Ovary (tissue), 9 donors: Measurements from ENCODE around the gene KLHL2. TPM values are rescaled to one million over a fixed set of nuclear protein-coding genes. Genes with fewer than 3 reads are reported as not detected.

ENCODE experiments used
- DNase-seq, 5 donors: peaks; one replicate each; pipeline ENCODE4 v3.0.0-alpha.2; 2019 to 2020
- H3K27ac ChIP-seq, 2 donors: fragments of 200-600 bp; one replicate each; pipeline versions ENCODE4 v1.5.1 to v1.8.0; 2019 to 2022
- H3K27me3 ChIP-seq: fragments of 200-600 bp; one replicate; pipeline ENCODE4 v1.8.0; 2022
- H3K36me3 ChIP-seq: fragments of 200-600 bp; sonication (generic); one replicate; pipeline ENCODE4 v1.5.1; 2019
- H3K4me1 ChIP-seq: one replicate; pipeline ENCODE4 v1.8.1; 2013; ENCODE audit warnings: mild to moderate bottlenecking, moderate library complexity; ENCODE audit not compliant: insufficient read depth
- H3K4me3 ChIP-seq: fragments of 200-600 bp; sonication (generic); one replicate; pipeline ENCODE4 v1.5.1; 2017
- H3K9me3 ChIP-seq, 2 donors: fragments of 200-600 bp in 1 of 2; sonication (generic) in 1 of 2; one replicate each; pipeline versions ENCODE4 v1.5.1 to v1.8.1; 2013 to 2019; ENCODE audit warnings: mild to moderate bottlenecking in 1 of 2, moderate library complexity in 1 of 2
- EP300 ChIP-seq: sonication (generic); formaldehyde crosslinking; IDR thresholded peaks from one replicate; pipeline ENCODE4 v1.6.1; 2017; ENCODE audit warnings: antibody characterized with exemption
- POLR2A ChIP-seq: fragments of 450-650 bp; IDR thresholded peaks from one replicate; pipeline ENCODE4 v1.6.1; 2017; ENCODE audit warnings: antibody characterized with exemption, mild to moderate bottlenecking, moderate library complexity
- WGBS, 3 donors: extraction: QIAGEN DNeasy Blood & Tissue Kit in 1 of 3; methylation state at CpG; one replicate each; pipeline versions ENCODE4 v1.1.5 to v1.1.7; 2013 to 2017; 5-methylcytosine and 5-hydroxymethylcytosine counted together
- intact Hi-C, 4 donors: fragments of 100-400 bp; cut with DNase I; formaldehyde crosslinking; loops; one replicate each; pipeline versions ENCODE4 v1.11.0 to v1.15.1; 2022 to 2023
- polyA plus RNA-seq, 2 donors: library from polyadenylated mRNA; stranded (reverse); fragments of 200-250 nt in 1 of 2; fragments of 350-450 nt in 1 of 2; fragmentation: Illumina TruSeq in 1 of 2; extraction: RNeasy Lipid Tissue Mini Kit (QIAGEN cat#74804) in 1 of 2; gene quantifications; one replicate each; pipeline ENCODE4 v1.2.3, GENCODE V29; 2013 to 2014
- total RNA-seq, 7 donors: library from RNA; depleted of rRNA in 2 of 7; stranded (reverse); fragments of >200 nt in 2 of 7; fragmentation: NEBNext Ultra II Directional in 3 of 7; extraction: Animal tissue kit (Norgen Biotek cat#: 25700) in 3 of 7; gene quantifications; one replicate each; pipeline versions ENCODE4 v1.1.0 to v1.2.4, GENCODE V29; 2016 to 2023
- TF ChIP-seq, protein P1 (sequence below), 3 donors: fragments of 450-650 bp in 2 of 3; fragments of 200-600 bp in 1 of 3; IDR thresholded peaks; one replicate each; pipeline versions ENCODE4 v1.5.1 to v1.8.0; 2016 to 2022; ENCODE audit warnings: antibody characterized with exemption in 3 of 3, mild to moderate bottlenecking in 1 of 3
- donor health status: DM: no; HTN: no; CAD: no; lungs with moderate emphysema.
- donor health status: DM: no; HTN: no; CAD: no.
- donor health status: Bipolar disorder and iron deficiency.
- donor health status: DM: yes; HTN: yes; CAD: no.
- donor health status: DM: no; HTN: no; CAD: no.
- donor health status: DM: yes; HTN: yes; CAD: no.

The KLHL2 gene
- total and polyA plus RNA-seq, 9 donors, result 7.2 to 19.3 (median 11.4) TPM

DNA sequence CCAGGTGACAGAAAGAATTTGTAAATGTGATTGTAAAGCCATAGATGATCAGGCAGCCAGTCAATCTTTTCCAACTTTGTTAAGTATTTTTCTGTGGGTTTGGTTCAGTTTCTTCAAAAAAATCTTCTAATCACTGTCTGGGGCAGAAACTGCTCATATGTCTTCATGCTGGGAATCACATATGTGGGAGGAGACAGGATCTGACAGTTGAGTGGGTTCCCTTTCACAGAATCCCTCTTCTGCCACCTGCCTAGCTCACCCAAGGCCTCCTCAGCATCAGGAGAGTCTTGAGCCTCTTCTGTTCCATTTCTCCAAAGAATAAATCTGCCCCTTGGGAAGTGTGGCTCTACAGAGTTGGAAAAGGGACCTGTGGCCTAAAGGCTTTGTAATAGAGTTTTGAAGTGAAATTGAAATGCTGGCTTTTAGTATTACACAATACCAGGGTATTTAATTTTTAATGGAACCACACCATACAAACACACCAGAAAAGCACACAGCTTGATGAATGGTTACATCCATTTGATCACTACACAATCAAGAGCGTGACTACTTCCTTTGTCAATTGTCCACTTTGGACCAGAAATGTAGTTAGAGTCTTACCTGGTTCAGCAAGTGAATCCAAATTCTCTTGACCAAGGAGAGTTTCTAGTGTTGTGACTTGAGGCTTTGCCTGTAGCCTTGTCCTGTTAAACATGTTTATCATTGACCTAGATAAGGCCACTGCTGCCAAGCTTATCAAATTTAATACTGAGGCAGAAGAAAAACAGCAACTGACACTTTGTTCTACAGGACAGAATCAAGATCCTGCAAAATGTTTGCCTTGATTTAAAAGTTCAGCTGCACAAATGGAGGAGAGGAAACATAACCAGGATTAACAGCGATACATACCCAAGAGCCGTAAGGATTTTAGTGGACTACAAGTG lies 140.5 kb downstream of the KLHL2 start:
- H3K27me3 ChIP-seq, result no peaks in the 10 kb centered on the region
- TF ChIP-seq, protein P1, sequence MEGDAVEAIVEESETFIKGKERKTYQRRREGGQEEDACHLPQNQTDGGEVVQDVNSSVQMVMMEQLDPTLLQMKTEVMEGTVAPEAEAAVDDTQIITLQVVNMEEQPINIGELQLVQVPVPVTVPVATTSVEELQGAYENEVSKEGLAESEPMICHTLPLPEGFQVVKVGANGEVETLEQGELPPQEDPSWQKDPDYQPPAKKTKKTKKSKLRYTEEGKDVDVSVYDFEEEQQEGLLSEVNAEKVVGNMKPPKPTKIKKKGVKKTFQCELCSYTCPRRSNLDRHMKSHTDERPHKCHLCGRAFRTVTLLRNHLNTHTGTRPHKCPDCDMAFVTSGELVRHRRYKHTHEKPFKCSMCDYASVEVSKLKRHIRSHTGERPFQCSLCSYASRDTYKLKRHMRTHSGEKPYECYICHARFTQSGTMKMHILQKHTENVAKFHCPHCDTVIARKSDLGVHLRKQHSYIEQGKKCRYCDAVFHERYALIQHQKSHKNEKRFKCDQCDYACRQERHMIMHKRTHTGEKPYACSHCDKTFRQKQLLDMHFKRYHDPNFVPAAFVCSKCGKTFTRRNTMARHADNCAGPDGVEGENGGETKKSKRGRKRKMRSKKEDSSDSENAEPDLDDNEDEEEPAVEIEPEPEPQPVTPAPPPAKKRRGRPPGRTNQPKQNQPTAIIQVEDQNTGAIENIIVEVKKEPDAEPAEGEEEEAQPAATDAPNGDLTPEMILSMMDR (IDR thresholded peaks at IDR 0.05), result no peak
- TF ChIP-seq POLR2A (no peak), EP300 (no peak)
- no peaks in the 10 kb centered on the region for H3K9me3 ChIP-seq
- no peaks in the 10 kb centered on the region for H3K36me3 ChIP-seq
- WGBS, 3 donors, result 80 to 95% (median 92%) methylated on average over 3 of the region's 3 CpGs
- H3K4me3 ChIP-seq, result no peak overlapping the region
- intact Hi-C loops, result no loop called here
- DNase-seq, result no peak
- no peaks in the 10 kb centered on the region for H3K4me1 ChIP-seq
- no peak overlapping the region for H3K27ac ChIP-seq

DNA sequence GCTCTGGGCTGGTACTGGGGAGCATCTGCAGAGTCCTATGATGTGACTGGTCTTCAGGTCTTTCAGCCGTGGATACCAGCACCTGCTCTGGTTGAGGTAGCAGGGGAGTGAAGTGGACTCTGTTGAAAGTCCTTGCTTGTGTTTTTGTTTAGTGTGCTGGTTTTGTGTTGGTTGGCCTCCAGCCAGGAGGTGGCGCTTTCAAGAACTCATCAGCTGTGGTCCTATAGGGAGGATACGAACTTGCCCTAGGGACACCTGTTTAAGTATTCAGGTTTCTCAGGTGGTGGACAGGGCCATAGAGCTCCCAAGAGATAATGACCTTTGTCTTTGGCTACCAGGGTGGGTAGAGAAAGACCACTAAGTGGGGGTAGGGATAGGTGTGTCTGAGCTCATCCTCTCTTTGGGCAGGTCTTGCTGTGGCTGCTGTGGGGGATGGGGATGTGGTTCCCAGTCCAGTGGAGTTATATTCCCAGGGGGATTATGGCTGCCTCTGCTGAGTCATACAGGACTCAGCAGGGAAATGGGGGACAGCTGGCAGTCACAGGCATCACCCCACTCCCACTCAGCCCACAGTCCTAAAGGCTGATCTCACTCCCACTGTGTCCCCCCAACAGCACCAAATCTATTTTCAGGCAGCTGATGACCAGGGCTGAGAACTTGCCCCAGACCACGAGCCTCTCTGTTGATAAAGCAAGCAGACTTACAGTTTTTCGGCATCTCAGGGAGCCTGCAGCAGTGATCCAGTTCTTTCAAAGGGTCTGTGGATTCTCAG lies 144.2 kb downstream of the KLHL2 start:
- no peaks in the 10 kb centered on the region for H3K27me3 ChIP-seq
- WGBS, 3 donors, result 79 to 92% (median 91%) methylated on average over 5 of the region's 5 CpGs
- H3K4me3 ChIP-seq, result no peak overlapping the region
- no peaks in the 10 kb centered on the region for H3K4me1 ChIP-seq
- no peak overlapping the region for H3K27ac ChIP-seq
- intact Hi-C loops, result no loop called here
- no peaks in the 10 kb centered on the region for H3K36me3 ChIP-seq
- no peak for DNase-seq
- TF ChIP-seq, protein P1 (IDR thresholded peaks at IDR 0.05), result no peak
- TF ChIP-seq EP300 (no peak), POLR2A (no peak)
- H3K9me3 ChIP-seq, result no peaks in the 10 kb centered on the region

DNA sequence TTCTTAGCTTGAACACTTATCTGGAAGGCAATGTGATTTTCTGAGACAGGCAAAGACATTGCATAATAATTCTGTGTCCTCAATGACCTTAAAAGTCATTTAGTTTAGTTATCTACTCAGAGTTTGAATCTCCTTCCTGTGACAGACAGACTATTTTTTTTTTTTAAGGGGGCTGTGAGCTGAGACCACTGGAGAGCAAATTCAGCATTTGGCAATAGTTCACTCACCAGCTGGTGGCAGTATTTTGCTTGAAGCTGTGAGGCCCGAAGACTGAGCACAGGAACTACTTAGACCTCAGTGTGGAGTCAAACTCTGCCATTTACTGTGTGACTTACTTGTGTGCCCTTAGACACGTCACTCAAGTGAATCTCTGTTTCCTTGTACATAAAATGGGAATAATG lies 148.5 kb downstream of the KLHL2 start:
- DNase-seq, result peak in 1 of 5 donors; percentile 30
- H3K27me3 ChIP-seq, result no peaks in the 10 kb centered on the region
- H3K27ac ChIP-seq, result no peak overlapping the region
- WGBS, 3 donors, result 8 to 20% (median 18%) methylated on average over 2 of the region's 2 CpGs
- intact Hi-C loops, result no loop called here
- TF ChIP-seq POLR2A, result no peak
- TF ChIP-seq EP300, result no peak
- TF ChIP-seq, protein P1 (IDR thresholded peaks at IDR 0.05), result no peak
- H3K36me3 ChIP-seq, result no peaks in the 10 kb centered on the region
- no peaks in the 10 kb centered on the region for H3K9me3 ChIP-seq
- no peaks in the 10 kb centered on the region for H3K4me1 ChIP-seq
- H3K4me3 ChIP-seq, result no peak overlapping the region

DNA sequence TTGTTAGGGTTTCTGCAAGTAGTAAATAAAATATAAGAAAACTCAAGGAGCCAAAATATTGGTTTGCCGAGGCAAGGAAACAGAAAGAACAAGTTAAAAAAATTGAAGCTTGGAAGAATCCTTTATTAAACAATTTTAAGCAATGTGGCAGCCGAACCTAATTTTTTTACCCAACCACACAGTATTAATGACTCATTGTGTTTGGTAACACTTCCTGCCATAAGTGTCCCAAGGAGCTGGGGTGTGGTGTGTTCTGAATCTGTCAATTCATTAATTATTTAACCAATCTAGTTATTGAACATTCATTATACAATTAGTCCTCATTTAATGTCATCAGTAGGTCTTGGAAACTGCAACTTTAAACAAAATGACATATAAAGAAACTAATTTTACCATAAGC lies 152.1 kb downstream of the KLHL2 start:
- Histone ChIP-seq H3K4me3 (no peak overlapping the region), H3K36me3 (no peaks in the 10 kb centered on the region), H3K27ac (no peak overlapping the region), H3K4me1 (no peaks in the 10 kb centered on the region), H3K27me3 (no peaks in the 10 kb centered on the region), H3K9me3 (no peaks in the 10 kb centered on the region)
- no peak for DNase-seq
- intact Hi-C loops, result no loop called here
- WGBS, 3 donors, result 51 to 55% (median 53%) methylated on average over 2 of the region's 2 CpGs
- no peak for TF ChIP-seq POLR2A
- TF ChIP-seq, protein P1 (IDR thresholded peaks at IDR 0.05), result no peak
- TF ChIP-seq EP300, result no peak
